ENCODE measurements around the gene CCL24.
"Not testable (repeated sequence)": the region's sequence is repeated elsewhere in the genome, so short reads cannot be mapped to it uniquely, and the experiment has no call there.

Gene CCL24

GRCh38 chr7:75819711-75820110 is 6.1 kb upstream of the CCL24 start:
- DNase-seq (ENCODE audit: low spot score) = no peak

GRCh38 chr7:75818472-75818871 is 4.9 kb upstream of the CCL24 start:
- DNase-seq (ENCODE audit: low spot score) = no peak

- no peak for DNase-seq (ENCODE audit: low spot score)
Measured at GRCh38 chr7:75817116-75817515, 3.5 kb upstream of the CCL24 start.

- no peak for DNase-seq (ENCODE audit: low spot score)
Measured at GRCh38 chr7:75815418-75816064, 1.9 kb upstream of the CCL24 start.

GRCh38 chr7:75814407-75814947 is 871 bp upstream of the CCL24 start:
- no peak for DNase-seq (ENCODE audit: low spot score)

- DNase-seq (ENCODE audit: low spot score) = no peak
Measured at GRCh38 chr7:75813084-75813483, 522 bp downstream of the CCL24 start.

GRCh38 chr7:75811894-75812678 is 1.5 kb downstream of the CCL24 start:
- DNase-seq (ENCODE audit: low spot score) = no peak

- no peak for DNase-seq (ENCODE audit: low spot score)
Measured at GRCh38 chr7:75809396-75809795, 4.2 kb downstream of the CCL24 start.

- no peak for DNase-seq (ENCODE audit: low spot score)
Measured at GRCh38 chr7:75808106-75808505, 5.5 kb downstream of the CCL24 start.

GRCh38 chr7:75807452-75807851 is 6.2 kb downstream of the CCL24 start:
- no peak for DNase-seq (ENCODE audit: low spot score)

GRCh38 chr7:75806560-75807307 is 6.9 kb downstream of the CCL24 start:
- DNase-seq (ENCODE audit: low spot score) = no peak

- no peak for DNase-seq (ENCODE audit: low spot score)
Measured at GRCh38 chr7:75804705-75805104, 8.9 kb downstream of the CCL24 start.

GRCh38 chr7:75804004-75804403 is 9.6 kb downstream of the CCL24 start:
- no peak for DNase-seq (ENCODE audit: low spot score)

- DNase-seq (ENCODE audit: low spot score) = no peak
Measured at GRCh38 chr7:75802552-75802821, 11.1 kb downstream of the CCL24 start.

- no peak for DNase-seq (ENCODE audit: low spot score)
Measured at GRCh38 chr7:75798770-75799169, 14.8 kb downstream of the CCL24 start.

GRCh38 chr7:75796420-75796819 is 17.2 kb downstream of the CCL24 start:
- DNase-seq (ENCODE audit: low spot score) = no peak

- no peak for DNase-seq (ENCODE audit: low spot score)
Measured at GRCh38 chr7:75795831-75796285, 17.7 kb downstream of the CCL24 start.

- DNase-seq (ENCODE audit: low spot score) = no peak
Measured at GRCh38 chr7:75793676-75794075, 19.9 kb downstream of the CCL24 start.

- not testable (repeated sequence) for DNase-seq (ENCODE audit: low spot score)
Measured at GRCh38 chr7:75792567-75792966, 21.0 kb downstream of the CCL24 start.

- no peak for DNase-seq (ENCODE audit: low spot score)
Measured at GRCh38 chr7:75789361-75789924, 24.2 kb downstream of the CCL24 start.

- not testable (repeated sequence) for DNase-seq (ENCODE audit: low spot score)
Measured at GRCh38 chr7:75788154-75788847, 25.3 kb downstream of the CCL24 start.

GRCh38 chr7:75783058-75783457 is 30.5 kb downstream of the CCL24 start:
- not testable (repeated sequence) for DNase-seq (ENCODE audit: low spot score)

Measured in ecto neural progenitor cell (in vitro differentiated cells).